C4-2B (cell line): Measurements from ENCODE around the gene TANGO6.

Experiments
- H3K27ac ChIP-seq: fragments of 450-650 bp; 2 replicates; pipeline ENCODE4 v1.5.1; 2017
- CTCF ChIP-seq: fragments of 450-650 bp; conservative IDR thresholded peaks from 2 replicates; pipeline ENCODE4 v1.5.1; 2017; ENCODE audit warnings: mild to moderate bottlenecking
- ZFX ChIP-seq: fragments of 450-650 bp; IDR thresholded peaks from 2 replicates; pipeline ENCODE4 v1.6.1; 2017

The TANGO6 gene

GRCh38 chr16:69107316-69107962 lies 264.1 kb downstream of the TANGO6 start:
- TF ChIP-seq ZFX, result no peak
- no peak for TF ChIP-seq CTCF

GRCh38 chr16:69108064-69108904 lies 265.0 kb downstream of the TANGO6 start:
- H3K27ac ChIP-seq, result no peak overlapping the region
- TF ChIP-seq CTCF (no peak), ZFX (no peak)

More at GRCh38 chr16:69107316-69107962, 264.1 kb downstream of the TANGO6 start:
- H3K27ac ChIP-seq, result no peak overlapping the region

- TF ChIP-seq CTCF (no peak), ZFX (no peak)
- no peak overlapping the region for H3K27ac ChIP-seq
Measured at GRCh38 chr16:69108905-69109252, 265.5 kb downstream of the TANGO6 start.

GRCh38 chr16:69109486-69110270 lies 266.3 kb downstream of the TANGO6 start:
- no peak overlapping the region for H3K27ac ChIP-seq
- TF ChIP-seq ZFX, result no peak
- TF ChIP-seq CTCF, result no peak

- no peak overlapping the region for H3K27ac ChIP-seq
- TF ChIP-seq CTCF (no peak), ZFX (no peak)
Measured at GRCh38 chr16:69110406-69110805, 267.1 kb downstream of the TANGO6 start.

GRCh38 chr16:69111216-69111875 lies 268.0 kb downstream of the TANGO6 start:
- no peak overlapping the region for H3K27ac ChIP-seq
- no peak for TF ChIP-seq CTCF
- no peak for TF ChIP-seq ZFX
